ENCODE measurements around the gene P2RX3.
A peak's percentile ranks its signal among the peaks of the same experiment; 100 is the strongest.

P2RX3 gene

GRCh38 chr11:57377107-57377506, 39.0 kb downstream of the P2RX3 start:
- TF ChIP-seq CTCF (IDR thresholded peaks at IDR 0.05; ENCODE audit: extremely low read depth, missing control alignments): no peak
- DNase-seq (ENCODE audit: low spot score): peak; percentile 17

GRCh38 chr11:57378186-57378585, 40.0 kb downstream of the P2RX3 start:
- no peak for DNase-seq (ENCODE audit: low spot score)
- no peak for TF ChIP-seq CTCF (IDR thresholded peaks at IDR 0.05; ENCODE audit: extremely low read depth, missing control alignments)

DNA sequence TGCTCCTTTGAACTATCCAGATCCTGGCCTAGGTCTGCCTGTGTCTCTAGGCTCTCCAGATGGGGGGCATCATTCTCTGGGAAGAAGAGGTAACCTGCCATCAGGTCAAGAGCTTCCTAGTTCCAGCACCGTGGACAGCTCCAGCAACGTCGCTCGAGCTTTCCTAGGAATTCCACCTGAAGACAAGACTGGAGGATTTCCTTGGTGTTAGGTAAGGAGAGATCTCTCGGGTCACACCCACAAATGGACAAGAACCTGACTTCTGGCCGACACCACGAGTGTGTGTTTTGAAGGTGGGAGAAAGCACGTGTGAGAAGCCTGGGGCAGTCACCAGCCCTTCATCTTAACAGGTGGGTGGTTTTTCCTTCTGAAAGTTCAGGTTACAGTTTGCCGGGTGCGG, 41.6 kb downstream of the P2RX3 start:
- DNase-seq (ENCODE audit: low spot score): peak; percentile 20
- no peak for TF ChIP-seq CTCF (IDR thresholded peaks at IDR 0.05; ENCODE audit: extremely low read depth, missing control alignments)

GRCh38 chr11:57380975-57381374, 42.8 kb downstream of the P2RX3 start, which contains the start of gene PRG3:
Gene PRG3 (minus strand): TSS chr11:57381150. CDS start chr11:57380708, 442 bp downstream.
- TF ChIP-seq CTCF (IDR thresholded peaks at IDR 0.05; ENCODE audit: extremely low read depth, missing control alignments): no peak
- DNase-seq (ENCODE audit: low spot score): no peak

GRCh38 chr11:57386178-57386940, 48.2 kb downstream of the P2RX3 start:
- TF ChIP-seq CTCF (IDR thresholded peaks at IDR 0.05; ENCODE audit: extremely low read depth, missing control alignments): no peak
- no peak for DNase-seq (ENCODE audit: low spot score)

DNA sequence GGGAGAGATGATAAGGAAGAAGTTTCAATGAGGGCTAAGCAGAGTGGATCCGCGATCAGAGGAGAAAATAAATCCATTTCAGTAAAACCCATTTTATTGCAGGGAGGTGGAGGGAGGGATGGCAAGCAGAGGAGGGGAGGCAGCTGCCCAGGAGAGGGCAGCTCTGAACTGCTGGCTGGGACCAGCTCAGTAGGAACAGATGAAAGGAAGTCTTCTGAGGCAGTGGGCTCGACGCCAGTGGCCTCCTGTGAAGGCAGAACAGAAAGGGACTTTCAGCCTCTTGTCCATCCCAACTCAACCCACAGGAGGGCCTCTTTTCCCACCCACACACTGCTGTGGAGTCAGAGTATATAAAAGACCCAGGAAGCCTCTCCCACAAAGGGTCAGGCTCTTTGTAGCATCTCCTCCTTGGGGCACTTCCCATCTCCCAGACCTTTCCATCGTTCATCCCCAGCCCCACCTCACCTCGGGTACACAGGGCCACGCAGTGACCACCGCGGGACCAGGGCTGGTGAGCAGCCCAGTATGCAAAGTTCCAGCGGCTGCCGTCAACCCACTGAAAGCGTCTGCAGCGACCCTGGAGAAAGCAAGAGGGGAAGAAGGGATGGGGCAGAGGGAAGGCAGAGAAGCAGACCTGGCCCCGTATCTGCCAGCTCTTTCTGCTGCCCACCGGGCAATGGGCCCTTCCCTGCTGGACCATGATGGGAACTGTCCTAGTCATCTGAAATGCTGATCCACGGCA, 49.3 kb downstream of the P2RX3 start:
- TF ChIP-seq CTCF (IDR thresholded peaks at IDR 0.05; ENCODE audit: extremely low read depth, missing control alignments): no peak
- no peak for DNase-seq (ENCODE audit: low spot score)

DNA sequence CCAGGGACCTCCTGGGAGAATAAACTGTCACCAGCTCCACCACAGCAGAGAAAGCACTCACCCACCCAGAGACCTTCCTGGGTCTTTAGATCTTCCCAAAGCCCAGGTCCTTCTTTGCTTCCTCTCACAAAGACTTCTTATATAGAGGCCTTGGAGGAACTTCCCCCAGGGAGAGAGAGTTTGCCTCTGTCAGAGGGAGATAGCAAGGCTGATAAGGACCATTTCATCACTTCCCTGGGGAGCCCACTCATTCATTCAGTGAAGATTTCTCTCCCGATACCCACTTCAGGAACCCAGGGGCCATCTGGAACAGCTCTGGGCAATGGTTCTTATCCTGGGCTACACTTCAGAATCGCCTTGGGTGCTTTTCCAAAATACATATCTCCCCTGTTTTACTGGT, 52.4 kb downstream of the P2RX3 start, which contains the start of gene PRG2:
PRG2 (minus strand) TSS at position 116 of the 400 bp plus-strand sequence. CDS start 706 bp downstream, outside the sequence.
- no peak for DNase-seq (ENCODE audit: low spot score)
- no peak for TF ChIP-seq CTCF (IDR thresholded peaks at IDR 0.05; ENCODE audit: extremely low read depth, missing control alignments)

Measured in GM20000 (cell line).